GM19099 (cell line): ENCODE results near the gene CLSTN2.

Experiments used
- POLR2A ChIP-seq: IDR thresholded peaks from 3 replicates; pipeline ENCODE4 v1.6.1; 2011; ENCODE audit warnings: low read depth; ENCODE audit not compliant: insufficient read length; ENCODE audit errors: extremely low read depth

Gene CLSTN2

DNA sequence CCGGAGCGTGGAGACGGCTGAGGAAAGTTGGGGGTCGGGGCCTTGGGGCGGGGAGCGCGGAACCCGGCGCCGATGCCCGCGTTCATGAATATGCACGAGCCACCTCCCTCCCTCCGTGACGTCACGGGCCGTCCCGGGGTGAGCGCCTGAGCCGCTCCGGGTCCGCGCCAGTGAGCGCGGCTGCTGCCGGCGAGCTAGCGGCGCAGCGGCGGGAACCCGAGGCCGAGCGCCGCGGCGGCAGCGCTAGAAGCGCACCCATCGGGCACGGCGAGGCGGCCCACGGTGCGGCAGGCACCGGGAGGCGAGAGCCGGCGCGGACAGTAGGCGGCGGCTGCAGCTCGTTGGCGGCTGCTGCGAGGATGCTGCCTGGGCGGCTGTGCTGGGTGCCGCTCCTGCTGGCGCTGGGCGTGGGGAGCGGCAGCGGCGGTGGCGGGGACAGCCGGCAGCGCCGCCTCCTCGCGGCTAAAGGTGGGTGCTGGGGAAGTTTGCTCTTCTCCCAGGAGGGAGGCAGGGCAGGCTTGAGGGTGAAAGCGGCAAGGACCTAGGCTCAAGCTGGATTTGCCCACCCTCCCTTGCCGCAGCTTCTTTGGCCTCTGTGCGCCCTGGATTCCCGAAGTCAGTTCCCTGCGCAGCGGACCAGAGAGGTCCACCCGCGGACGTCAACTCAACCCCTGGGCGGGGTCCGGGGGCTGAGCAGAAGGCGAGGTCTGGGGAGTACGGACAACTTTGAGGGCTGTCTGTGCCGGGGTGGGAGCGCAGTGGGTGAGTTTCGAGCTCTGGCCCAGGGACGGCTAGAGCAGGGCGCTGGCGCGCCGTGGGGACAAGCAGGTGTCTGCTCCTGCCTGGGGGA is at the start of gene CLSTN2:
CLSTN2 (plus strand) TSS at position 170 of the 850 bp plus-strand sequence.
- no peak for TF ChIP-seq POLR2A

GRCh38 chr3:139887431-139887830 is 47.6 kb upstream of the CLSTN2 start:
- TF ChIP-seq POLR2A = no peak

DNA sequence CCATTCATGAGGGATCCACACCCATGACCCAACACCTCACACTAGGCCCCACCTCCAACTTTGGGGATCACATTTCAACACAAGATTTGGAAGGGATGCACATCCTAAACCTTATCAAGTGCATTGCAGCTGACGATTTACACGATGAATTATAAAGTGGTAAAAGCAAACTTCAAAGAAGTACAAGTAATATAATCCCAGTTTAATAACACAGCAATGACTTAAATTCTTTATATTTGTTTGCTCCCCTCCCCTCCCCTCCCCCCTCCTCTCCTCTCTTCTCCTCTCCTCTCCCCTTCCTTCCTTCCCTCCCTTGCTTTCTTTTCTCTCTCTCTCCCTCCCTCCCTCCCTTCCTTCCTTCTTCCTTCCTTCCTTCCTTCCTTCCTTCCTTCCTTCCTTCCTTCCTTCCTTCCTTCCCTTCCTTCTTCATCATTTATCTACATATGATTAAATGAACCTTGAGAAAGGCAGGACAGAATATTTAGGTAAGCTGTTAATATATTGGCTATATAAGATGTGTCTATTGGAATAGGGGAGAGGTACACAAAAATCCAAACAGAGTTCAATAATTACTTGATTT is 46.3 kb upstream of the CLSTN2 start:
- no peak for TF ChIP-seq POLR2A

- TF ChIP-seq POLR2A = no peak
Measured at GRCh38 chr3:139893267-139893962, 41.6 kb upstream of the CLSTN2 start.

- TF ChIP-seq POLR2A = no peak
Measured at GRCh38 chr3:139893963-139894642, 40.9 kb upstream of the CLSTN2 start.

GRCh38 chr3:139894643-139894989 is 40.4 kb upstream of the CLSTN2 start:
- no peak for TF ChIP-seq POLR2A

DNA sequence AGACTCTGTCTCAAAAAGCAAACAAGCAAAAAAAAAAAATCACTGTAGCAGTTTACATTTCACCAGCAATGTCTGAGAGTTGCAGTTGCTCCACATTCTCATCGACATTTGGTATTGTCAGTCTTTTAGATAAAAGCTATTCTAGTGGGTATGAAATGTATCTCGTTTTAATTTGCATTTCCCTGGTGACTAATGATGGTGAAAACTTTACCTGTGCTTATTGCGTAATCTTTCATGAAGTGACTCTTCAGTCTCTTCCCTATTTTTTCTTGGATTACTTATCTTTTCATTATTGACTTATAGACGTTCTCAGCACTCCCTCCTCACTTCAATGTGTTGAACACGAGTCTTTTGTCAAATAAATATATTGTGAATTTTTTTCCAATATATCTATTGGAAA is 37.2 kb upstream of the CLSTN2 start:
- TF ChIP-seq POLR2A = no peak

DNA sequence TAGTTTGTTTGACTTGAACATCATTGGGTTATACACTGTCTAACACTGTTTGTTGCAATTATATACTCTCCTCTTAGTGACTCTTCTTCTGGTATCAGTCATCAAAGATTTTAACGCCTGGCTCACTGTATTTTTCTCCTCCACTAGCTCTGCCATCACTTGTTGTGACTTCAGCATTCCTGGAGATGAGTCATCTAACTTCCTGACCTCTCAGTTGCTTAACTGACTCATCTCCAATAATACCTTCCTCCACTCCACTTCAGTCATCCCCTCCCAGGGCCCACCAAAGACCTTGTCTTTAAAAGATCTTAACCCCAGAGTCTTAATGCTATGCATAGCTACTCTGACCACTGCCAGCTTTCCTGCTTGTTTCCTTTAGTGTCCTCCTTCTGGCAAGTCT is 28.6 kb upstream of the CLSTN2 start:
- TF ChIP-seq POLR2A = no peak

DNA sequence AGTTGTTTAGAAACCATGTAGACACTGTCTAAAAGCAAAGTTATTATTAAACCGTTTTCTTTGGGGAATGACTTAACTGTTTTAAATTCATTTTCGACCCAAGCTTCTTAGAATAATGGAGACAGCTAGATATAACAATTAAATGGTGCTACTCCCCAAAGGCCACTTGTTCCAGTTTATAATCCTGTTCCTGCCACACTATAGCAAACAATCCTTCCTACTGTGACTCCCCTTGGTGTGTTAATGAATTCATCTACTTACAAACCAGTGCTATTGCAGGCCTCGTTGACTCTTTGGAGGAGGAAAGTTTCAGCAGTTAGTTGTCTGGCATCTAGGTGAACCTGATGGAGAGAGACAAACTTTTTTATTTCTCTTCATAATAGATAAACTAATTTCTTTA is 25.2 kb upstream of the CLSTN2 start:
- no peak for TF ChIP-seq POLR2A

DNA sequence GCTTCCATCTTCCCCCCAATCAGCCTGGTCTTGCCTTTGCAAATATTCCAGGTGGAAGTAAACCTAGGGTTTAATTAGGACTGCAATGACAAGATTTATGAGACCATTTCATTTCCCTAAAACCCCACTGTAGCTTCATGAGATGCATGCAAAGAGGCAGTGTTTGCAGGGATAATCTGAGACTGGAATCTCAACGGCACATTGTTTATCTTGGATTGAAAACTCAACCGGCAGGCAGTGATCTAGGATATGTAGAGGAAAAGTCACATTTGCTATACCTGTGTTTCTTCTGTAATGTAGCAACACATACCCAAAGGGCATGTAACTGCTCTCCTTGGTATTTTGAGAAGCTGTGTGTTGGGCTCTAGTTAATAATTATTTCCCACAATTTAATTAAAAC is 18.7 kb upstream of the CLSTN2 start:
- no peak for TF ChIP-seq POLR2A

DNA sequence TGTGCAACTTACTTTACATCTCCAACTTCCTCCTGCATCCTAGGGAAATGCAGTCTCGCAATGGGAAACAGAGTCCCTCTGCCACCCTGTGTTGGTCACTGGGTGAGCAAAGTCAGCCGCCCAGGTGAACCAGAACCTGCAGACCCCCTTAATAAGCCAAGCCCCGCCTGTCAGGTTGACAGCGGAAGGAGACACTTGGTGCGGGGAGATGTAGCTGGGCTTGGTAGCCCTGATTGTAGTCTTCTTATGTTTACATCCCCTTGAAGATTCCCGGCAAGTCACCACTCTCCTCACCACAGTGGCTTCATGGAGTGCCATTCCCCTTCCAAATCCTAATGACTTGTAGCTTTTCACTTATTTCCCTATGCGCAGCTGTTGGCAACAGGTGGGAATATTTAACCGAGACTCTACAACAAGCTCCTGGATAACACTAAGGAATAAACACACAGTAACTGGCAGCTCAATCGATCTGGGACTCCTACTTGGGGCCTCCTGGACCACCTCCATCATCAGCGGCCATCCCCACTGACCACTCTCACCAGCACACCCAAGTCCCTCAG is 17.7 kb upstream of the CLSTN2 start:
- TF ChIP-seq POLR2A = no peak

GRCh38 chr3:139928708-139929505 is 6.1 kb upstream of the CLSTN2 start:
- TF ChIP-seq POLR2A = no peak

- TF ChIP-seq POLR2A = no peak
Measured at GRCh38 chr3:139930211-139930610, 4.8 kb upstream of the CLSTN2 start.

DNA sequence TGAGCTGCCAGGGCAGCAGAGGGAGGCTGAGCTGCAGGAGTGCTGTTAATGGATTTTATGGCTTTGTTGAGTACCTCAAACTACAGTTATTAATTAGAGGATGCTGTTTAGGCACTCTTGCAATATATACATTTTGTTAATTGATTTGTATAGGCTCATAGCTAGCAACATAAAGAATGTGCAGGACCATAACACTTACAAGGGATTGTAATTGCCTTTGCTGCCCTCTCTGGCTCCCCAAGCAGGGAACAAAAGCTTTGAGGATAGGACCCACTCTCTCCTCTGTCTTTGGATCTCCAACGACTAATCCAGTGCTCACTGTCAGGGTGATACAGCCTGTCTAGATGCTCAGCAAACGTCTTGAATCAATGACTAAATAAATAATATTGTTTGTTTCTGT is 1.2 kb upstream of the CLSTN2 start:
- TF ChIP-seq POLR2A = no peak

- TF ChIP-seq POLR2A = no peak
Measured at GRCh38 chr3:139934613-139935015, 371 bp upstream of the CLSTN2 start.
